GM21515 (cell line): ENCODE data around the gene BRF1.

Experiments
- ATAC-seq: cut with Tn5 transposase; IDR thresholded peaks from one replicate; pipeline ENCODE4 v1.9.1; 2021; ENCODE audit not compliant: unreplicated experiment

BRF1 gene

DNA sequence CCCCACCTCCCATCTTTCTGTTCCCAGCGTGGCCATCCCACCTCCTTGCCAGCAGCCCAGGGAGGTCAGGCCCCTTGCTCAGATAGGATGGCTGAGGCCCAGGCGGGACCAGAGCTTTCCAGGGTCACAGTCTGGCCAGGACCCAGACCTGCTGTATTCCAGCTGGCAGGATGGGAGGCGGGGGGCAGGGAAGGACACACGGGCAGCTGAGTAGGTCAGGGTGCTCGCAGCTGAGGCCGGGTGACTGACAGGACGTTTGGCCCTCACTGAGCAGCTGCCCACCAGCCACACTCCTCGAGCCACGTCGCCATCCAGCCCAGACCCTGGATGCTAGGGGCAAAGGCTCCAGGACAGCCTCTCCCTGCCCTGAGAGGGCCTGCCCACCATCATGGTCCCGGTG is 123.7 kb downstream of the BRF1 start:
- no peak for ATAC-seq

DNA sequence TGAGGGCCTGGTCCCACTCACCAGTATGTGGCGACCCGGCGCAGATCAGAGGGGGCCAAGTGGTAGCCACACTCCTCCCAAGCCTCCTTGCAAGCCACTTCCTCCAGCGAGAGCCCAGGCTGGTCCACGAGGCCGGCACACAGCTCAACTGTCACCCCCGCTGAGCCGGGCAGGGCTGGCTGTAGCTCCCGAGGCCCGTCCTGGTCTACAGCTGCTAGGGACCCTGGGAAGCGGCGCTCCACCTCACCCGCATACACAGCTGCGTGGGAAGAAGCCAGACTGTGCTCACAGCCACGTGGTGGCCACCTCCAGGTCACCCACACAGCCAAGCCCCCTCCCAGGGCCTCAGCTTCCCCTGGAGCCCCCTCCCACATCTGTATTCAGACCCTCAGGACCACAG is 124.3 kb downstream of the BRF1 start:
- no peak for ATAC-seq

DNA sequence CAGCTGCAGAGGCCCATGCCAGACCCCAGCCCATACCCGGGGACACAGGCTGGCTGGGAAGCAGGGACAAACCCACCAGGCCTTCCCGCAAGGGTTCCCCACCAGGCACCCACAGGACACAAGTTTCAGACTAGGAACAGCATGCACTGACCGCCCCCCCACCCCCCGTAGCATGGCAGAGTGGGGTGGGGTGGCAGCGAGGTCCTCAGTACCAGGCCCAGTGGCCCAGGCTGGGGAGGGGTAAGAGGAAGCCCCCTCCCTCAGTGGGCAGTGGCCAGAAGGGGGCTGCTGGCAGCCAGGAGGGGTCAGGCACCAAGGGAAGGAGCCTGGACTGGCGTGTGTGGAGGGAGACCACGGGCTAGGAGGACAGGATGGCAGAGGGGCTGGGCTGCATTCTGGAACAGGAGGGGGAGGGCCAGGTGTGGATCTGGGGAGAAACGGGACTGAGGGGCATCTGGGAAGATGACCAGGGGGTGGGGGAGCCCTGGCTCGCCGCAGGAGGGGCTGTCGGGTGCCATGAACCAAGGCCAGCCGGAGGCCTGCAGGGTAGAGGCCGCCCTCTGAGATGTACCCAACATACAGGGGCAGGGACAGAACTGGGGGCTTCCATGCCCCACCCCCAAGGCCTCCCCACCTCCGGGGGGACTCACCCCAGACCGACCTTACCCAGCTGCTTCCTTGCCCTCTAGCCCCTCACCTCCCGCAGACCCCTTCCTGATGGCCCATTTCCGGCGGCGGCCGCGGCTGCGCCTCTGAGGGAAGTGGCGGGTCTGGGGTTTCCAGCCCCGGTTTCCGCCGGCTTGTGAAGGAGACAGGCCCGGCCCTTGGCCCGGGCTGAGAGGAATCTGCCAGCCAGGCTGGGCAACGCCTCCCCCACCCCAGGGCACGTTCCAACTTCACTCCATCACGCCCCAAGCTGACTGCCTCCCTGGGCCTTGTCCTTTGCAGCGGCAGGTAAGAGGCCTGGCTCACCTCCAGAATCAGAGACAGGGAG is 126.6 kb downstream of the BRF1 start:
- no peak for ATAC-seq

DNA sequence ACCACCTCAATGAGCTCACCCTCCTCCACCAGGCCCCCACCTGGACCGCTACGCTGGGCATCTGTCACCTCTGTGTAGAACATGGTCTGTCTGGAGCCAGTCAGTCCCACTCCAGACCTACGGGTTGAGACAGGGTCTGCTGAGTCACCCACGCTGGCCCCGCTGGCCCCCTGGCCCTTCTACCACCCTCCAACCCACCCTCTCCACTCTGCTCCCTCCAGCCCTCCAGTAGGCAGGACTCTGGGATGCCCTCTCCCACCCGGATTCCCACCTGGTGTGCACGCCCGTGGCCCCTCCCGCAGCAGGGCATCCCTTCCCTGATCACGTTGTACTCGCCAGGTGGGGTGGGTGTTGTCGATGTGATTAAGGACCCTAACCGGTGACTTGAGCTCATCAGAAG is 127.7 kb downstream of the BRF1 start:
- no peak for ATAC-seq

DNA sequence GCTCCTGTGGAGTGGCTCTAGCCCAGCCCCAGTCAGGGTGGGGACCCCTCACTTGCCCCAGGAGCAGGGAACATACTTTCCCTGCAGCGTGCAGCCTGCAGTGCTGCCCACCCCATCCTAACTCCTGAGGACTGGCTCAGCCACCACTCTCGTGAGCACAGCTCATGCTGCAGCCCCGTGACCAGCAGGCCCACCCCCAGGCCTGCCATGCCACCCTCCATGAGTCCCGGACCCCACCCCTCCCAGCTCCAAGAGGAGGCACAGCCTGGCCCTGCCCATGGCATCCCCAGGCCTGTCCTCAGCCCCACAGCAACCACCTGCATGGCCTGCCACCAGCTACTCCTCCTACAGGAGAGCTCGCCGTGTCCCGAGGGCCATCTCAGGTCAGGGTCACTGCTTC is 128.3 kb downstream of the BRF1 start:
- no peak for ATAC-seq

DNA sequence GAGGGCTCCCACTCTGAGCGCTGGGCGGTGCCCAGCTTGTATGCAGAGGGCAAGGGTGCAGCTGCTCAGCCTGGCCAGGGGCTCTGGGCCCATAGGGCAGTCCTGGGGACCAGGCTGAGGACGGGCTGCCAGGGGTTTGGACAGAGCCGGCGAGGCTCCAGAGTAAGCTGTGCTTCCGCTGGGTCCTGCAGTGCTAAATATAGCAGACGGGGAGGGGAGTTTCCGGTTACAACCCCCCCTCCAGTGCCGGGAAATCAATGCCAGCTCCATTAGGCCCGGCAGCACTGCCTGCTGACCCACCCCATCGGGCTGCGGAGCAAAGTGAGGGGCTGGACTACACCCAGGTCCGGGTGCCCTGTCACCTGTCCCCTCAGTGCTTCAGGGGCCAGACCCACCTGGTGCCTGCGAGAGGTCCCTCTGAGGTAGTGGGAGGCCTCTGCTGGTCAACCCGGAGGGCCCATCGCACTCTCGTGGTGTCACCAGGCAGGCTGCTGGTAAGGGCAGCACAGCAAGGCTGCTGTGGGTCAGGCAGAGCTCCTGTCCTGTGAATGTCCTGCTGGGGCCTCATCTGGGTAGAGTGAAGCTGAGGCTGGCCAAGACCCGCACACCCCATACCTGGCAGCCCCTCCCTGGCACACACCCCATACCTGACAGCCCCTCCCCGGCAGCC is 129.7 kb downstream of the BRF1 start:
- no peak for ATAC-seq

DNA sequence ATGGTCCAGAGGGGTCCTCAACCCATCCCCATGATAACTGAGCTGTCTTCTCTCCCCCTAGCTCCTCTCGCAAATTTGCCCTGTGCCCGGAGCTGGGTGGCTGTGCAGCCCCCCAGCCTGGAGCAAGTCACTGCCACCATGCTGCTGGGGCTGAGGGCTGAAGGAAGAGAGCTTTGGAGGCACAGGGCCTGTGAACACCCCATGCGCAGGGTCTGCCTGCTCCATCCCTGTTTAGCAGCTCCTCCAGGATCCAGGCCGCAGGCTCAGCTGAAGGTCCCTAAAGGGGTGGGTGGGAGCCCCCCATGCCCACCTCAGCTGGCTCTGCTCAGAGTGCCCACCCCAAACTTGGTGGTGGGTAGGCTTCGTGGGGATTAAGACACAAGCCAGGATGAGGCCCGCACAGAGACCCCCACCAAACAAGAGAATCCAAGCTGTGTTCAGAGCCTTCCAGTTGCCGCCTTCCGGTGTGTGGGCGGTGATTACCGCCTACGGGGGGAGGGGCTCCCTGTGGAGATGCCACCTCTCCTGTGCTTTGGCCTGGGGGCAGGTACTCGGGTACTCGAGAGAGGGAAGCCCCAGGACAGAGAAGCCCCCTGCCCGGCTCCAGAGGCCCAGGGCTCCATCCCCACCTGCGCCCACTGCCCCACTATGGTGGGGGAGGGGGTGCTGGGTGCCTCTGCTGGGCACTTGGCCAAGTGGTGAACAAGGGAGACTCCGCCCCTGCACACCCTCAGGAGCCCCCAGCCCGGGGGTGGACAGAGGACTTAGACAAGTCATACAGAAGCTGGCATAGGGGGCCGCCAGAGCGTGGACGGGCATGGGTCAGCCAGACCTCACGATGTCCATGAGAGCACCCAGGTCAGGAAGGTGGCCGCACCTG is 130.8 kb downstream of the BRF1 start:
- no peak for ATAC-seq

DNA sequence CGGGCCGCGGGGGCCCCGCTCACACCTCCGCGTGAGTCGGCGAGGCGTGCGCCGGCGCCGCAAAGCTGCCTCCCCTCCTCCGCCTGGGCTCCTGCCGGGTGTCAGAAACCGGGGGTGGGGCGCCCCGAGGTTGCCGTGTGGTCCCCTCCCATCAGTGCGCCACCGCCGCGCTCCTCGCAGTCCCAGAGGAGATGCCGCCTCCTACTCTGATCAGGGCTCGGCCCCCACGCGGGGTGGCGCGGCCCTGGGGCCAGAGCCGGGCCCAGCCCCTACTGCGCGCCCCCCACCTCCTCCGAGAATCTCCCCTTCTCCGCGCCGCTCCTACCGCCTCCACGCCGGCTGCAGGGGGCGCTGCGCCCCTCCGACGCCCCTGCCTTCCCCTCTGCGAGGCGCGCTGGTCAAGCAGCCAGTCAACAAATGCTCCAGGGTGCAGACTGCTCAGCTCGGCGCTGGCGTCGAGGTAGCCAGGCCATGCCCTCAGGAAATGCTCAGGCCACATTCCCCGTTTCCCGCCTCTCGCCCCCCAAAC is 131.8 kb downstream of the BRF1 start:
- no peak for ATAC-seq

DNA sequence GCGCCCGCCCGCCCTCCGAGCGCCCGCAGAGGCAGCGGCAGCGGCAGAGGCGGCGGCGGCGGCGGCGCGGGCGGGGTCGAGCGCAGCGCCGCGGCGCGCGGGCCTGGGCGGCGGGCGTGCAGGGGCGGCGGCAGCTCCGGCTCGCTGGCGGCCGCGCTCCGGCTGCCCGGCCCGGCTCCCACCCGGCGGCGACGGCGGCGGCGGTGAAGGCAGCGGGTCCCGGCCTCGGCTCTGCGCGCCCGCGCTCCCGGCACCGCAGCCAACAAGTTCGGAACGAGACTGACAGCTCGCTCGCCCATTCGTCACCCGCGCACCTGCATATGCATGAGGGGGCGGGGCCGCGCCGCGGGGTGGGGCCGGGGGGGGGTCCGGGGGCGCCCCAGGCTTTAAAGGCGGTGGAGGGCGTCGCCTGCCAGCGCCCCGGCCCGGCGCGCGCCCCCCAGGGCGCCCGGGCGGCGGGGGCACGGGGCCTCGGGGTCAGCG is 132.3 kb downstream of the BRF1 start, which contains the start of gene JAG2:
JAG2 (minus strand) TSS at position 281 of the 483 bp plus-strand sequence. CDS start 356 bp downstream, outside the sequence.
- no peak for ATAC-seq

DNA sequence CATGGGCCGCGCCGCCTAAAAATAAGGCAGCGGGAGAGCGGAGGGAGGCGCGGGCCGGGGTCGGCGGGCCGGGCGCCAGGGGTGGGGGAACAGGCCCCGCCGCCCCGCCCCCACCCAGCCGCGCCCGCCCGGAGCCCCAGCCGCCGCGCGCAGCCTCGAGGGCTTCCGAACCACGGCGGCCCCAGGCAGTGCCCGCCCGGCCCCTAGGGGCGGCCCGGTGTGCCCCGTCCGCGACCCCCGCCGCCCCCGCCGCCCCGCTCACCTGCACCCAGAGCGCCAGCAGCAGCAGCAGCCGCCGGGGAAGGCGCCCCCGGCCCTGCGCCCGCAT is 132.7 kb downstream of the BRF1 start:
- ATAC-seq, result no peak

DNA sequence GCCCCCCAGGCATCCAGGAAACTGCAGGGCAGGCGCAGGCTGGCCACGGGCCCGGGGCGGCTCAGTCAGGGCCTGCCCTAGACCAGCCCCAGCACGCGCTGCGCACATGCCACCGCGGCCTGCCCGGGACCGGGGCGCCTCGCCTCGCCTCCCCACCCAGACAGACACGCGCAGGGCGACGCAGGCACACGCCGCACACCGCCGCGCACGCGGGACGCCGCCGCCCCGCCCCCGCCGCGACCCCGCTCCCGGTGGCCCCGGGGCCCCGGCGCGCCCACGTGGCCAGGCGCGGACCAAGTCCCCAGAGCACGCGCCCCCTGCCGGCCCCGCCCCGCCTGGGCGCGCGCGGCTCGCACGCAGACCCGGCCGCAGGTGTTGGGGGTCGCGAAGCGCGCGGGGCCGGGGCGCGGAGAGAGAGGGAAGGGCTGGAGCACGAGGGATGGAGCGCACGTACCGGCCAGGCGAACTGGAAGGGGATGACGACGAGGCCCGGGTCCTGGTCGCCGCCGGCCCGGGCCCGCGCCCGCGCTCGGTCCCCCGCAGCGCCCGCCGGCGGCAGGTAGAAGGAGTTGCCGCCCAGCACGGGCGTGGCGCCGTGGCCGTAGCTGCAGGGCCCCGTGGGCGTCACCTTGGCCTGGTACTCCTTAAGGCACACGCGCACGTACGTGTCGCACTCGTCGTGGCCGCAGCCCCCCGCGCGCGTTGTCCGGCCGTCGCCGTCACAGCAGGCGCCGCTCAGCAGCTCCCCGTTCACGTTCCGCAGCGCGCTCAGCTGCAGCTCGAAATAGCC is 133.3 kb downstream of the BRF1 start:
- no peak for ATAC-seq

DNA sequence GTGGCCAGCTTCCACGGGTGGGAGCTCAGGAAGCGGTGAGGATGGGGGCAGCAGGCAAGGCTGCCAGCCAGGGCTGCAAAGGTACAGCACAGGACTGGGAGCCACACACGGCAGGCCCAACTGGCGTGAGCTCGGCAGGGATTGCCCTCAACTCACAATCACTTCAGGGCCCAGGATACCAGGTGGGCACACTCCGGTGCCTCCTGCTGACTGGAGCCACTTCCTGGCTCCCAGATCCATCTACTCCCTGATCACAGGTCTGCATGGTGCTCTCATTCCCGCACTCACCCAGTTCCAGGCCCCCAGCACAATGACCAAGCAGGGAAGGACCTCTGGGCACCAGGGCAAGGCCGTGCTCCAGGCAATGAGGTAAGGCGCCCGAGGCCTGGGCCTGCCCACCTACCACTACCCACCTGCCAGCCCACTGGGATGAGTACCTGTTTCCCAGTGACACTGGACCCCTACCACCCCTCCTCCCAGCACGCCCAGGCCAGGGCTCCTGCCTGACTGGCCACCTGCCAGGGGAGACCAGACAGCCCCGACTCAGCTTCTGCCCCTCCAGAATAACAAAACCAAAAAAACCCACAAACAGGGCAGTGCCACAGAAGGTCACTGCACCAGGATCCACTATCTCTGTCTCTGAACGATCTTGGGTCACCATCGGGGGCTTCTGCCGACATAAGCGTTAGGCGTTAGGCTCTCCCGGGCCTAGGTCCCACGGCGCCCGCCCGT is 134.1 kb downstream of the BRF1 start:
- ATAC-seq, result no peak

DNA sequence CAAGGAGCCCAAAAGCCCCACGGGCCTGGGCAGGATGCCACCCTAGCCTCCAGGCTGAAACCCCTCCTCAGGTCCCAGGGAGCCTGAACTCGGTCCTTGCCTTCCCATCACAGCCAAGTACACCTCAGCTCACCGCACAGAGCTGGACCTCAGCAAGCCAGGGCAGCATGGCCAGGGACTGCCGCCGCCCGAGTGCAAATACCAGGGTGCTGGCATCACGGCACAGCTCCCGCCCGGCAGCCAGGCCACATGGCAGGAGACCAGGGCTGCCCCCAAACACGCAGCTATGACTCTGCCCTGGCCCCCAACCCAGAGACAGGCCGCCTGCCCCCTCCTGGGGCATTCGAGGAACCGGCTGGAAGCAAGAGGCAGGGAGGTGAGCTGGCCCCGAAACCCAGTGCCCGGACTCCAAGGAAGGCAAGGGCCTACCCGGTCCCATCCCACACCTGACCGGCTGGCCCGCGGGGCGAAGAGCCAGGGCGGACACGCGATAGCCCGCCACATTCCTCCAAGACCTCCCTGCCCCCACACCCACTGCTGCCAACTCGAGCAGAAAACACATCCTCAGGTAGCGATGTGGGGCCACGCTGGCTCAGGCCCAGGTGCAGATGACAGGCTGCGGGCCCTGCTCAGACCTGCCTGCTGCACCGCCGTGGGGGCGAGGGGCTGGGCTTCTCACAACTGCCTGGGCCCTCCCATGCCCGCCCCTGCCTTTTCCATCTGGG is 134.9 kb downstream of the BRF1 start:
- ATAC-seq, result no peak

DNA sequence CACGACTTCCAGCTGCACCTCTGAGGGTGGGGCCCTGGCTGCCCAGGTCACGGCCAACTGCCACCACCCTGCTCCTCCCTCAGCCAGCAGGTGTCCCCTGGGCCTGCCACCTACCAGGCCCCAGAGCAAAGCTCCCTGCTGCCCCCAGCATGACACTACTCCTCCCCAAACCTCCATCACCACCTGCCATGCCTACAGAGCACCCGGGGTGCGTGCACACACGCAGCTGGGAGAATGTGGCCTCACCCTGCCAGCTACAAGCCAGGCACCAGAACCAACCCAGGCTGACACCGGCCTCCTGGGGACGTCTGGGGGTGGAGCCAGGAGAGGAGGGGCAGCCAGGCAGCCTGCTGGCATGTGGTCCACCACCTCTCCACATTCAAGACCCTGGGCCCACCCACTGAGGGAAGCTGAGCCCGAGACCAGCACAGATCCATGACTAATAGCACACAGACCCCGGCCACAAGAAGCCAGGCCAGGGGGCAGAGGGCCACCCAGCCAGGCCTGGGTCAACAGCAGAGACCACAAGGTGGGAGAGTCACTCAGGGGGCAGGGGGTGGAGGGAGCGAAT is 135.6 kb downstream of the BRF1 start:
- no peak for ATAC-seq

DNA sequence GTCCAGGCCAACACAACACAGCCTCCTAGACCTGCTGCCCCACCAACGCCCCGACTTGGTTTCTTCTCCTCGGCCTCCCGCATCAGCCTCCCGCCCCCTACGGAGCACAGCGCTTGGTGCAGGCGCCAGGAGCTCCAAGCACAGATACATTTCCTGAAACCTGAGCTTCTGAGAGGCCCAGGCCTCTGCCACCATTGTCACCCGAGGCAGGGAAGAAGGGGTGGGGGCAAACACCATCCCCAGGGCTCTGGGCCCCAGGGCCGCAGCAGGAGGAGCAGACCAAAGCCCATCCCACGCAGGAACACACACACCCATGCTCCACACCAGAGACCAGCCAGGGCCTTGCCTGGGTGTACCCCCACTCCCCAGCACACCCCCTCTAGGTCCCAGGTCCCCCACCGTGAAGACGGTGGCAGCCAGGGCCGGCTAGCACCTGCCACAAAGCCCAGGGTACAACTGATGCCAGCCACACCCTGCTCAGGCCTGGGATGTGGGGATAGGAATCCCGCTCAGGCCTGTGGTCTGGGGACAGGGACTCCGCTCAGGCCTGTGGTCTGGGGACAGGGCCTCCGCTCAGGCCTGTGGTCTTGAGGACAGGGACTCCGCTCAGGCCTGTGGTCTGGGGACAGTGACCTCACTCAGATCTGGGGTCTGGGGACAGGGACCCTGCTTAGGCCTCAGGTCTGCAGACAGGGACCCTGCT is 137.6 kb downstream of the BRF1 start:
- no peak for ATAC-seq

DNA sequence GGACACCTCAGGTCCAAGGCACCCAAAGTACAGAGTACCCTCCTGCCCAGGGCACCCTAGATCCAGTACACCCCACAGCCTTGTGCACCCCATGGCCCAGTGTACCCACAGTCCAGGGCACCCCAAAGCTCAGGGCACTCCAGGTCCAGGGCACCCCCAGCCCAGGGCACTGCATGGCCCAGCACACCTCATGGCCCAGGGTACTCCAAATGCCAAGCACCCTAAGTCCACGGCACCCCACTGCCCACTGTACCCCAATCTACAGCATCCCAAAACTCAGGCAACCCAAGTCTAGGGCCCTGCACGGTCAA is 138.2 kb downstream of the BRF1 start:
- no peak for ATAC-seq

DNA sequence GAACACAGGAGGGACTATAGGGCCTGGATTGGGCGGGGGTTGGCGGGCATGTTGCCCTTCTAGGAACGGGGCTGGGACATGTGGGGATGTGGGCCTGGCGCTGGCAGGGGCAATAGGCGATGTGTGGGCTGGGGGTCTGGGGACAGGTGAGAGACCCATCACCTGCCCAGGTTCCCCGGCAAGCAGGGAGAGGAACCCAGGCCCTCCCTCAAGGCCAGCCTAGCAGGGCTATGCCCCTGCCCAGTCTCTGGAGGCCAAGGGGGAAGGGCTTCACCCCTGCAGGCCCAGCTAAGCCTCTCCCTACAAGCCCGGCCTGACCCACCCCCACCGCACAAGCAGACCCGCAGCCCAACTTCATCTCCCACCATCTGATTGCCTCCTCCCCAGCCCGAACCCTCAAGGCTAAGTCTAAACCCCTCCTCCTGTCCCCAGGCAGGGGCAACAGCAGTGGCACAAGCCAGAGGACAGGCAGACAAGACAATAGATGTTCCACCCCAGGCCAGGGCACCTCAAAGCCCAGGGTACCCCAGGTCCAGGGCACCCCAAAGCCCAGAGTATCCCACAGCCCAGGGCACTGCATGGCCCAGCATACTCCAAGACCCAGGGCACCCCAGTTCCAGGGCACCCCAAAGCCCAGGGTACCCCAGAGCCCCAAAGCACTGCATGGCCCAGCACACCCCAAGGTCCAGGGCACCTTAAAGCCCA is 138.7 kb downstream of the BRF1 start:
- ATAC-seq, result no peak
